HG02884 (cell line): ENCODE measurements around the gene ADCY4.
A peak's percentile ranks its signal among the peaks of the same experiment; 100 is the strongest.

Experiments used
- ATAC-seq: cut with Tn5 transposase; IDR thresholded peaks from one replicate; pipeline ENCODE4 v1.9.1; 2021; ENCODE audit warnings: mild to moderate bottlenecking, moderate library complexity; ENCODE audit not compliant: unreplicated experiment

The ADCY4 gene

DNA sequence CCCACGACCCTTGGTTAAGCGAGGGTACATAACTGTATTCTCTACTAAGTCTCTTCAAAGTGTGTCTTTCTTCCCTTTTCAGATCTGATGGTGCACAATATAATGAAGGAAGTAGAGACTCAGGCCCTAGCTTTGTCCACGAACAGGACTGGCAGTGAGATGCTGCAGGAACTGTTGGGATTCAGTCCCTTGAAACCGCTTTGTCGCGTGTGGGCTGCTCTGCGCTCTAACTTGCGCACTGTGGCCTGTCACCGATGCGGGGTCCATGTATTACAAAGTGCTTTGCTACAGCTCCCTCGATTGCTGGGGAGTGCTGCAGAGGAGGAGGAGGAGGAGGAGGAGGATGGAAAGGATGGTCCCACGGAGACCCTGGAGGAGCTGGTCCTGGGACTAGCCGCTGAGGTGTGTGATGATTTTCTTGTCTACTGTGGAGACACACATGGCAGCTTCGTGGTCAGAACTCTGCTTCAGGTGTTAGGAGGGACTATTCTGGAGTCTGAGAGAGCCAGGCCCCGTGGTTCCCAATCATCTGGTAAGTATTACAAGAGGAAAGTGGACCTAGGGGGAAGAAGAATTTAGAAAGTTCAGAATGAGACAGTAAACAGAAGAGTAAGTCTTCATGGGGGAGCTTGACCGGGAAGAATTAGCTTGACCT is 34.4 kb downstream of the ADCY4 start:
- no peak for ATAC-seq

DNA sequence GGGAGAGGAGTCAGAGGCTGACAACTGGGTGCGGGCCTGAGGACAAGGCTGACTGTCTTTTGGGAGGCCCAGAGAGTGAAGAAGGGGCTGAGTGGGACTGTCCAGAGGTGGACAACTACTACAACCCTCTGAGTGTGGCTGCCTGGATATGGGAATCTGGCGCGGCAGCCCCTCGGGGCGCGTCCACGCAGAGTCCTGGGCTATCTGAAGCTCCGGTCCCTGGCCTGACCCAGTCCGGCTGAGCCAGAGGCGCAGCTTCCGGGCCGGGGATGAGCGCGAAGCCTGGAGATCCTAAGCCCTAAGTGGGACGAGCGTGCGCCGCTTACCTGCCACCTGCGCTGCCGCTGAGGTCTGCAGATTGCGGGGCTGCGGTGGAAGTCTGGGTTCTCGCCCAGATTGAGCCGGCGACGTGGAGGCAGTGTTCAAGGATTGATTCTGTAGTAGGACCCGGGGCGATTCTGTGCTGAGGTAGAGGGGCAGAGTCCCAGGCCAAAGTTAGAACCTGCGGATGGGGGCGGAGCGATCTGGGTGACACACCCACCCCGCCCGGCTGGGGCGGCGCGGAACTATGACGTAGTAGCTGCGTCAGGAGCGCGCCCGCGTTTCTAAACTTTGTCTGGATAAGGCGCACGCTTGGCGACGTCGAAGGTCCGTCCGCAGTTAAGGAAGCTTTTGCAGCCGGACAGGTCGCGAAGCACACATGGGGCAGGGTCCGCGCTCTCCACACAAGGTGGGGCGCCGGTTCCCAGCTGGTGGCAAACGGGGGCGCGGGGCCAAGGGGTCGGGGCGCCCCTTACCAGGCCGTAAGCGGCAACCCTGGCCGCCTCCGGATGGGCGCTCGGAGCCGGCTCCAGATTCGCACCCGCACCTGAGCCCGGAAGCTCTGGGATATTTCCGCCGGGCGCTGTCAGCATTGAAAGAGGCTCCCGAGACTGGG is 35.3 kb downstream of the ADCY4 start, which contains the start of the genes DHRS1 and NOP9:
Gene DHRS1 (minus strand): TSS at position 526 of the 937 bp plus-strand sequence. CDS start 674 bp downstream, outside the sequence.
Gene NOP9 (plus strand): TSS at position 596 of the 937 bp plus-strand sequence. CDS start 105 bp downstream, at position 701.
- ATAC-seq = peak; percentile 62

DNA sequence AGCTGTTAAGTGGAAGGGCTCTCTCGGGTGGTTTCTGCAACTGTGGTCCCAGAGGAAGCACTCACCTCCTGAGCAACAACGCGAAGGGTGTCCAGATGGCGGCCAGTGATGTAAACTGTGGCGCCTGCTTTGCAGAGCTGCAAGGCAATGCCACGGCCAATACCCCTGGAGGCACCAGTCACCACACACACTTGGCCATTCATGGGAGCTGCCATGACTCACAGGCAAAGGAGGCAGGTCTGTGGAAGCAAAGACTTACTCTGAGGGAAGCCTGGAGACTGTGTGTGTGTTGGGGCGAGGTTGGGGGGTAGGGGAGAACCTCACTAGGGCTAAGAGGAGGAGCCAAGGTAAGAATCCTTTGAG is 36.0 kb downstream of the ADCY4 start:
- ATAC-seq = peak; percentile 5

DNA sequence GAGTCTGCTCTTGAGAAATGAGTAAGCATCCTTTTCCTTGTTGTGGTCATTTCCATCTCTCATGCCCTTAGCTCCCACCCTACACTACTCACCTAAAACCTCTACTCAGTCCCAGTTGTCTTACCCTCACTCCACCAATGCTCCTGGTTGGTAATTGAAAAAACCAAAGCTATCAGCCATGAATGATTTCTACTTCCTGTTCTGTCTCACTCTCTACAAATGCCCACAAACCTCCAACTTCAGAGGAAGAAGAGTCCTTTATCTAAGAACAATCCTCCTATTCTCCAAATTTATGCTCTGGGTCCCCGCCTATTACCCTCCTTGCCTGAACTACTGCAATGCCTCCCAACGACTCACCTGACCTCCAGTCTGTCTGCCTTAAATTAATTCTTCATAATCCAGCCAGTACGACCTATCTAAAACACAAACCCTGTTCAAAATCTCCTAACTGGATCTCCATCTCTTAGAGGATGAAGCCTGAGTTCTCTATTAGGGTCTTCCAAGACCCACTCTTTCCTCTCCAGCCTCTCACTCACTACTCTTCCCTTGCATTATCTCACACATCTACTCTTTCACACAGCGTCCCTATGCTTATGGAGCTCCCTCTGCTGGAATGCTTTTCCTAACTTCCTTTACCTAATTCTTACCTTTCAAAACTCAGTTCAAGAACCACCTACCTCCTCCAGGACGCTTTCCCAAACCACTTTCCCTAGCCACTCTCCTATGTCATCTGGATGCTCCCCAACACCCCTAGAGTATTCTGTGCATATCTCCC is 37.5 kb downstream of the ADCY4 start:
- peak; percentile 10 for ATAC-seq

DNA sequence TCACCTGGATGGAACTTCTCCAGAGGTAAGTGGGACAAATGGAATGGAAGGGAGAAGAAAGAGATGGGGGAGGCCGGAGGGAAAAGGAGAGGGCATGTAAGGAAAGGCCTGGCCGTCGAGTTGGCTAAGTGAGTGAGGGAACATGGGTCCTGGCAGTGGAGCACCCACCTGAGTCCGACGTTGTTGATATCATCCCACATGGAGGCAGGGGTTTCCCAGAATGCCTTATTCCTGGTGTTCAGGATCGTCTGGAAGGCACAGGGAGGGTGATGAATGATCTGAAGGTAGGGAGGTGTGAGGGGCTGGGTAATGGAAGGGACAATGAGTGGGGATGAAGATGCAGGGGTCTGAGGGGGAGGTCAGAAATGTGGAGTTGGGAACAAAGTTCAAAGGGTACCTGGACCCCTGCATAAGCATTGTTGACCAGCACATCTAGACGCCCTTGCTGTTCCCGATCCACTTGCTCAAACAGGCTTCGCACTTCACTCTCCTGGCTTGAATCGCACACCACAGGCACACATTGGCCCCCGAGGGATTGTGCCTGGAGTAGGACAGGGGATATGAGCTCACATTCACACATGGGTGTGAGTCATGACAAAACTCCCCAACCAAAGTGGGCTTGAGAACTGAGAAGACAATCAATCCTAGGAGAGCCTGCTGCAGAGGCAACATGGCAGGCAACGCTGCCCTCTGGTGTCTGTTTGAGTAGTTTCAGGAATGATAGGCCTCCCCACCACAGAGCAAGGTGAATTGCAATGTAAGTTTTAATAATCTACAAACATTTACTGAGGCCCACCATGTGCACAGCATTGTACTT is 38.3 kb downstream of the ADCY4 start:
- peak; percentile 50 for ATAC-seq

DNA sequence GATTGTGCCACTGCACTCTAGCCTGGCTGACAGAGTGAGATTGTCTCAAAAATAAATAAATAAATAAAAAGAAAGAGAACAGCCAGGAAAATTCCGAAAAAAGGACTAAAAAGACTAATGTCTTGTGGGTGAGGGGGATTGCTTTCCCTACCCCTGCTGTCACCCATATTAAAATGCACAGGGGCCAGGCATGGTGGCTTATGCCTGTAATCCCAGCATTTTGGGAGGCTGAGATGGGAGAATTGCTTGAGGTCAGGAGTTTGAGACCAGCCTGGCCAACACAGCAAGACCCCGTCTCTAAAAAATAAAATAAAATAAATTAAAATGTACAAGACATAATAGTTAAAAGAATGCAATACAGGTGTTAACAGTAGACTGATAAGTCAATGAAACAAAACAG is 41.3 kb downstream of the ADCY4 start:
- no peak for ATAC-seq

DNA sequence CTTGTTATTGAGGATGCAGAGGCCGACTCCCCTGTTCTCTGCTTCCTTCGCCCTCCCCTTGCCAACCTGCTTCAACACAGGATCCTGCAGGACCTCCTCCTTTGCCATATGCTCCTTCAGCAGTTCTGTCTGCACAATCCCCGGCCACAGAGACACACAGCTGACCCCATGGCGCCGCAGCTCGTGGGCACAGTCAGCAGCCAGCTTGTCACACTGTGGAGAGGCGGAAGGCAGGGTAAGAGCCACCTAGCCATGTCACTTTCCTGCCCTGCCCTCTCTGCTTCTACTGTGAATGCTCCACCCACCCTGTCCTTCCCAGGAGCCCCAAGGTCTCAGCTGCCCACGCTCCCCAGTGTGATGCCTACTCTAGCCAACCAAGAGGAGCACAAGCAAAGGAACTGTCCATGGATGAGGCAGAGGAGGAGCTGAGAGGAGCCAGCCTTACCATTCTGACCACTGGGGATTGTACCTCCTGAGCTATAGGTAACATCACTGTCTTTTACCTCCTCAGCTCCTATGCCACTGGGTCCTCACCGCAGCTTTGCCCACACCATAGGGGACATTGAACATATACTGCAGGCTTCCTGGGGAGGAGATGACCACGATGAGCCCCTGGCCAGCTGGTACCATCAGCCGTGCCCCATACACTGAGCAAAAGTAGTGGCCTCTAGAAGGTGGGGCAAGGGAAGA is 42.6 kb downstream of the ADCY4 start:
- no peak for ATAC-seq

DNA sequence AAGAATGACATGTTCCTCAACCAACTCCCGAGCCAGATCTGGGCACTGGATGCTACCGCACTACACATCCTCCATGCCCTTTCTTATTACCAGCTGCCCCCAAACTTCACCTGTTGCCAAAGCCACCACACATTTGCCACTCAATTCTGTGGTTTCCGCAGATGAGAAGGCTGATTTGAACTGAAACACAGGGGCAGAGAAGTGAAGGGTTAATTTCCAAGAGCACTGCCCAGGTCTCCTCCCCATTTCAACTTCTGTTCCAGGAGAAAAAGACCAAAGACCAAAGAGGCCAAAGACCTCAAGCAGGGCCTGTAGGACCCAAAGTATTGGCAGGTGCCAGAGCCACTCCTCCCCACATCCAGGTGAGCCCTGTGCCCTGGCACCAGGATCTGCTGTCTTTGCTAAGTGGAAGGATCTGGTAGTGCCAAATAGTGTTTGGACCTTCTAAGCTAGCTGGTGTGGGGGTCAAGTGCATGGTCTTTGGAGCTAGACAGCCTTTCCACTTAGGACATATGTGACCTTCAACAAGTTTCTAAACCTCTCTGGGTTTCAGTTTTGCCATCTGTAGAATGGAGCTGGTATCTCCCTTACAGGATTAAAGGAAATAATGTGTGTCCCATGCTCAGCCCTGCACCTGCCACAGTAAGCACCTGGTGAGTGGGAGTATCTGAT is 43.3 kb downstream of the ADCY4 start:
- ATAC-seq = no peak

DNA sequence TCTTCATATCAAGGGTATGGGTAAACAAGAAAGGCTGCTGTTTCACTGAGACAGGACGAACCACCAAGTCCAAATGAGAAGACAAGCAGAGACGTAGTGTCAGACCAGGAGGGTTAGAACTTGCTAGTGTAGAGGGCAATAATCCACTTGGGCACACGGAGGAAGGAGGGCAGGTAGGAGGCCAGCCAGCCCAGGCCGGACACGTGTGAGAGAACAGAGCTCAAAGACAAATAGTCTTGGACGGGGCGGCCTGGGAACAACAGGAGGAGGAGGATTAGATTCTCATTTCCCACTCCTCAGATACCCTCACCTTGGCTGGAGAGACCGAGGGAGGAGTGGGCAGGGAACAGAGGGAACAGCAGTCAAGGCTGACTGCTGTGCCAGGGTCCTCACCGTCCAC is 44.1 kb downstream of the ADCY4 start:
- no peak for ATAC-seq

DNA sequence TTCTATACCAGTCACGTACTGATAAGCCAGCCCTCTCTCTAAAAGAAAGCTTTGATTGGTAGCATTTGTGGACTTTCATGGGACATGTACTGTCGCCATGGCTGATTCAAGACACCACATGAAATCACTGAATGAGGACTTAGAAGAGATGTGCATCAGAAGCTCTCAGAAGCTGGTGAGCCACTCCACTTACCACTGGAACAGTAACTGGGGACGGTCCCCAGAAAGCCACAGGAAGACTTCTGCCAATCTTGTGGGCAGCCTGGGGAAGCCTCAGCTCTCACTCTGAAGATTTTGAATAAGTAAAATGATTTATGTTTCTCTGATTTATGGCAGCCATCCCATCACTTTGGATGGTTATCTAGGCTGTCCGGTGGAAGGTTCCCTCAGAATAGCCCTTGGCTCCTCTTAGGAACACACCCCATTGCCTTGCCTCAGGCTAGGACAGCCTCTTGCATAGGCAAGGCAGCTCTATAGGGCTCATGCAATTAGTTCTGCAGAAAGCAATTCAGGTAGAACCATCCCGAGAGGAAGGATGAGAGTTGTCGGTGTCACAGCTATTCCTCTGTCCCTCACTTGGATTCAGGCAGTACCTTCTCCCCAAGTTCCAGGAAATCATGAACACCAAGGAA is 45.1 kb downstream of the ADCY4 start:
- no peak for ATAC-seq

DNA sequence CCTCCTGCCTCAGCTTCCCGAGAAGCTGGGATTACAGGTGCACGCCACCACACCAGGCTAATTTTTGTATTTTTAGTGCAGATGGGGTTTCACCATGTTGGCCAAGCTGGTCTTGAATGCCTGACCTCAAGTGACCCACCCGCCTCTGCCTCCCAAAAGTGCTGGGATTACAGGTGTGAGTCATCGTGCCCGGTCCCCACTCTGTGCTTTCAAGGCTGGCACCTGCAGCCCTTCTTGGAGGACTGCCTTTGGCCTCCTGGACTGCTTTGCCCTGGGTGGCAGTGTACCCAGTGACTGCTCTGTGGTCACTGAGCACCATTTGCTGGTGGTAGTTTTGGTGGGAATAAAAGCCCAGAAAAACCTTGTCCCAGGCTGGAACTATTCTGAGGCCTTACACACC is 47.9 kb downstream of the ADCY4 start:
- ATAC-seq = no peak

DNA sequence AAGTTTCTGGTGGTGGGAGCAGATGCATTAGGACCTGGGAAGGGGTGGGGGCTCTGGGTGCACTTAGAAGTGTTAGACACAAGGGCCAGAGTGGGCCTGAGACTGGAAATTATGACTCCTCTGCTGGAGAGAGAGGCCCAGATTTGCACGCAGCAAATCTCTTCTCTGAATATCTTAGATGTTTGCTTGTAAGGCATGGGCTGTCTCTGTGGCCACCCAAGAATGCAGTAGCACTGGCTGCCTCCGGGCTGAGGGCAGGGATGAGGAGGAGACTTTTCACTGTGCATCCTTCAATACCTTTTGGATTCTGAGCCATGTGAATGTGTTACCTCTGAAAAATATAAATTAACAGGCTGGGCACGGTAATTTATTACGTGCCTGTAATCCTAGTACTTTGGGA is 49.5 kb downstream of the ADCY4 start:
- ATAC-seq = no peak

DNA sequence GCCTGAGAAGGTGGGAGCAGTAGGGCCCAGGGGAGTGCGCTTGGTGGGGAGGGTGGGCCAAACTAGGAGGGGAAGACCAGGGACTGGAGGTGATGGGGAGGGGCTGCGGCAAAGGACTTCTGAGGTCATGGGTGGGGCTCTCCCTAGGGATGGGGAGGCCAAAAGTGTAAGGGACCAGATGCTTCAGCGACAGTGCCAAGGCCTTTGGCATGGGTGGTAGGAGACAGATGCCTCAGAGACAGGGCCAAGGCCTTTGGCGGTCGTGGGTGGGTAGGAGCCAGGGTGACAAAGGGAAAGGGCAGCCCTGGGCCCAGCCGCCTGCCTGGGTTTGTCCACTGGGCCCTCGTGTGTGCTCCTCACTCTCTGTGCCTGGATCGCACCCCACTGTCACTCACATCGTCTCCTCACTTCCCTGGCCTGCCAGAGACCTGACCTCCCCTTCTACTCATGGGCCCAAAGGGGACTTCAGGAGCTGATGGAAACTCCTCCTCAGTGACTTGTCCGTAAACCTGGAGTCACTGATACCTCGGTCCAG is 50.3 kb downstream of the ADCY4 start:
- no peak for ATAC-seq

DNA sequence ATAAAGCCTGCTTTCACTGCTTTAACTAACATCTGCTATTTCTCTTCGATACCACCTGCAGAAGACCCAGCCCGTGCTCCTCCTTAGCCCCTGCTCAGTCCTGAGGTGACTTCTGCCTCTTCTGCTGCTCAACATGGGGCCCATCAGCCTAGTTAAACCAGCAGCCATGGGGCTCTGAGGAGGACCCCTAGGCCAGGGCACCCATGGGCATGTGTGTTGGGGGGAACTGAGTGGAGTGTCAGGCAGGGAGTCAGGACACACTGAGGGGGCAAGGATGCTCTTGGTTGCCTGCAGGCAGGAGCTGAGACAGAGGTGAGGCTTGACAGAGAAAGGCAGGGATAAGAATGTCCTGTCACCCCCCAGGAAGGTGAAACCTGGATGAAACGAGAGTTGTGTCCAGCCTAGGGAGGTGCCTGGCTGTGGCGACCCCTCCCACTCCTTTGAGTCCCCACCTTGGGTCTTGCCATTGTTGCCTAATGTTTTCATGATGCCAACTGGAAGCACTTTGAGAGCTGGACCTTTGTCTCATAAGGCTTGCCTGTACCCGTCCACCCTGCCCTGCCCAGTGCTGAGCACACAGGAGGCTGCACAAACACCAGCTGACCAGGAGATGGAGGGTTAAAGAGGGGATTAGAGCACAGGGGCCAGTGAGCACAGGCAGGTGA is 50.9 kb downstream of the ADCY4 start:
- no peak for ATAC-seq

DNA sequence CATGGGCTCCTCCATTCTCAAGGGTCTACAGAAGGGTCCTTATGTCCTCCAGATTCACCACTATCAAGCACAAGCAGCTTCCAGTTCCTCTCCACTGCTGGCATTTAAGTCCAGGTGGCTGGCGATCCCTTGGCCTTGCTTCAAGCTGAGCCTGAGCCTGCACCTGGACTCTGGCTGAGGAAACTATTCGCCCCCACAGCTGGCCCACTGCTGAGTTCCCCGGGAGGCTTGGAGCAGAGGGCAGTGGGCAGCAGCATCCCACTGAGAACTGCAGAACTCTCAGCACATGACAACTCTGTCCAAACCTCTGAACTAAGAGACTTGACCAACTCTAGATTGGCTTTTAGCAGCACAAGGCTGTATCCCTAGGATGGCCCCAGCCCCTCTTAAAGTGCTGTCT is 52.1 kb downstream of the ADCY4 start:
- no peak for ATAC-seq

DNA sequence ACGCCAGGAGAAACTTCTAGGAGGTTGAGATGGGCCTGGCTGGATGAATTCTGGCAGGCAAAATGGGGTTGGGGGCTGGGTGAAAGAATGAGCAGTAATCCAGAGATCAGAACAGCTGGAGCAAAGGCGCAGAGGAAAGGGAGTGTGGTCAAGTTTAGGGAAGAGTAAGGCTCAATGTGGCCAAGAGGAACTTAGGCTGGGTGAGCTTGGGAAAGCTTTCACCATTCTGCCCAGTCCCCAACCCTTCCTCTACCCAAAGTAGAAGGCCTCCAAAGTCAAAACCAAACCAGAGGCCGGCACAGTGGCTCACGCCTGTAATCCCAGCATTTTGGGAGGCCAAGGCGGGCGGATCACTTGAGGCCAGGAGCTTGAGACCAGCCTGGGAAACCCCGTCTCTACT is 53.2 kb downstream of the ADCY4 start:
- ATAC-seq = no peak

DNA sequence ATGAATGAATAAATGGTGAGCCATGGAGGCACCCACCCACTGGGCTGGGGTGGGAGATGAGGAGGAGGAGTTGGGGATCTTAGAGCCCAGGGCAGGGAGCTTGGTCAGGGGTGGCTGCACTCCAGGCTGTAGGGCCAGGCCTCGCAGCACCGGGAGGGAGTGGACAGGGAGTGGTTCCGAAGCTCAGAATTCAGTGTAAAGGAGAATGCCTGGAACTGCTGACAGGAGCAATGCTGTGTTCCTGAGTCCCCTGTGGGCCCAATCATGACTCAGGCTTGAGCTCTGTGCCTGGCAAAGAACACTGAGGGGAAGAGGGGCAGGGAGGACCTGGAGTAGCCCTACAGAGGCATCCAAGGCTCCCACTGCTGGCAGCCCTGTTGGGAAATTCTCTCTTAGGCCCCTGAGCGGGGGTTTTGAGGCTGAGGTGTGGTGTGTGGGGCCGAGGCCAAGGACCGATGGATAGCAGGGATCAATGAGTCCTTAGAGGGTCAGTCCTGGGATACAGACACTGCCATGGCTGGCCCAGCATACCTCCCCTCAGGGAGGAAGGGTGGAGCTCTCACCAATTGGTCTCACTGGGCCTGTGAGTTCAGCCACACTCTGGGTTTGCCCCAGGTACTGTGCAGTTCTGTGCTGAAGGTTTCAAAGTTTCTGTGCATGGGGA is 53.9 kb downstream of the ADCY4 start:
- no peak for ATAC-seq
